Measurements from ENCODE around the gene SLC44A1.

Gene SLC44A1

DNA sequence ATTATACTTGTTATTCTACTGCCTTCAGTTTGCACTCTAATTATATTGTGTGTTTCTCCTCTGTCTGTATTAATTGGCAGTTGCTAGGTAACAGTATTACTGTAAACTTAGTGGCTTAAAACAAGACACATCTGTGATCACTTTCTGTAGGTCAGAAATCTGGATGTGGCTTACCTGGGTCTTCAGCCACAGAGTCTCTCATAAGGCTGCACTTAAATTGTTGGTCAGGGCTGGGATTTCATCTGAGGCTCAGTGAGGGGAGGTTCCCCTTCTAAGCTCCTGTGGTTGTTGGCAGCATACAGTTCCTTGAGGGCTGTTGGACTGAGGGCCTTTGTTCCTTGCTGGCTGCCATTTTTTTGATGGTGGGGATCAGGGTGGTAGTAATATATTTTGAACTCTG lies 68.8 kb downstream of the SLC44A1 start:
- Mint-ChIP-seq H3K27ac (no peak overlapping the region), H3K4me3 (no peak overlapping the region), H3K27me3 (no peaks in the 10 kb centered on the region), H3K36me3 (ENCODE audit: low read depth) (no peaks in the 10 kb centered on the region), H3K9me3 (no peaks in the 10 kb centered on the region), H3K4me1 (peaks cover 3% of the 10 kb centered on the region)
- ATAC-seq = no peak
- no peak for DNase-seq

DNA sequence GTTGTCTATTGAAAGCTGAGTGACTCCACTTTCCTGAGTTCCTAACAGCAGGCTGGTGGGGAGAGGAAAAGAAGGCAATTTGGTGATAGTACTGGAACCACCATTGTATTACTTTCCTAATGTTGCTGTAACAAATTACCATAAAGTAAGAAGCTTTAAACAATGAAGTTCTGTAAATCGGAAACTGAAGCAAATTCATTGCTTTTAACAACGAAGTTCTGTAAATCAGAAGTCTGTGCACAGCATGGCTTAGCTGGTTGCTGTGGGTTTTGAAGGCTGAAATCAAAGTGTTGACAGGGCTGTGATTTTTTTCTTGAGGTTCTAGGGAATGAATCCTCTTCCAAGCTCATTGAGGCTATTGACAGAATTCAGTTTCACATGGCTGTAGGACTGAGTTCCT lies 72.3 kb downstream of the SLC44A1 start:
- H3K4me3 Mint-ChIP-seq = no peak overlapping the region
- no peaks in the 10 kb centered on the region for H3K9me3 Mint-ChIP-seq
- no peak for DNase-seq
- no peak for ATAC-seq
- no peaks in the 10 kb centered on the region for H3K36me3 Mint-ChIP-seq (ENCODE audit: low read depth)
- H3K27me3 Mint-ChIP-seq = no peaks in the 10 kb centered on the region
- H3K27ac Mint-ChIP-seq = no peak overlapping the region
- H3K4me1 Mint-ChIP-seq = no peaks in the 10 kb centered on the region

DNA sequence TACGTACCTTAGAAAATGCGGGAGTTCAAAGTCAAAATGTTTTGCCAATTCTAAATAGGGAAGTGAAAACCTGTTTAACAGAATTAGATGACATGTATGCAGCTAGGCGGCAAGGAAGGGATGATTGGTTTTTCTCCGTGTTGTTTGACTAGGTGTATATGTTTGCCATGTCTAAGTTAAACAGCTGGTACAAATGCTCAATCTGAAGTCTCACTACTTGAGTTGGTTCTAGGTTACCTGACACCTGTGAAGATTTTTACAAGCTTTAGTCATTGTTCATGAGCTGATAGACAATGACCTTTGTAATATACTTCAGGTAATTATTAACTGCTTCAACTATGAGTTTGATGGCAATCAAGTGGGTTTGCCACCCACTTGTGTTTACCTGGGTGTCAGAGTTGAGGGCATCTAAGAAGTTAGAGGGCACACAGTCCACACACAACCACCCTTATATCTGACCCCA lies 74.3 kb downstream of the SLC44A1 start:
- Mint-ChIP-seq H3K9me3 (no peaks in the 10 kb centered on the region), H3K4me3 (no peak overlapping the region), H3K27me3 (no peaks in the 10 kb centered on the region), H3K36me3 (ENCODE audit: low read depth) (no peaks in the 10 kb centered on the region), H3K27ac (no peak overlapping the region), H3K4me1 (no peaks in the 10 kb centered on the region)
- no peak for DNase-seq
- no peak for ATAC-seq

DNA sequence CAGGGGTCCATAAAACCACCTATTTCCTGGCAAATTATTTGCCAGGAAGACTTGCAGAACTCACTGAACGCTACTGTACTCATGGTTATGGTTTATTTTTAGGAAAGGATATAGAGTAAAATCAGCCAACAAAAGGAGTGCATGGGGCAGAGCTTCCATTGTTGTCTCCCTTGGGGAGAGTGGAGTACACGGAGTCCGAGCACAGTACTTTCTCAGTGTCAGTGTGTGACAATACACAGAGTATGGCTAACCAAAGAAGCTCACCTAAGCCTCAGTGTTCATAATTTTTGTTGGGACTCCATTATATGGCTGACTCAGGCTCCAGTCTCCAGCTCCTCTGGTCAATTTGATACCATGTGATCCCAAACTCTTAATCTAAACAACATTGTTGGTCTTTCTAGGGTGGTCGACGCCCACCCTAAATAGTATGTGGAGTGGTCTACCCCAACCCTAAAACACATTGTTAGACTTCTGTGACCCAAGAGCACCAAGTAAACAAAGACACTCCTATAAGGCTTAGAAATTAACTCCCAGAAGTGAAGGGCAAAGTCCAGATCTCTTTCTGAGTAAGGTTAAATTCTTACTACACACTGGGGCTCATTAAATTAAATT lies 74.9 kb downstream of the SLC44A1 start:
- ATAC-seq (no peak), DNase-seq (no peak)
- no peaks in the 10 kb centered on the region for H3K27me3 Mint-ChIP-seq
- no peak overlapping the region for H3K4me3 Mint-ChIP-seq
- no peak overlapping the region for H3K27ac Mint-ChIP-seq
- no peaks in the 10 kb centered on the region for H3K9me3 Mint-ChIP-seq
- H3K4me1 Mint-ChIP-seq = no peaks in the 10 kb centered on the region
- H3K36me3 Mint-ChIP-seq (ENCODE audit: low read depth) = no peaks in the 10 kb centered on the region

DNA sequence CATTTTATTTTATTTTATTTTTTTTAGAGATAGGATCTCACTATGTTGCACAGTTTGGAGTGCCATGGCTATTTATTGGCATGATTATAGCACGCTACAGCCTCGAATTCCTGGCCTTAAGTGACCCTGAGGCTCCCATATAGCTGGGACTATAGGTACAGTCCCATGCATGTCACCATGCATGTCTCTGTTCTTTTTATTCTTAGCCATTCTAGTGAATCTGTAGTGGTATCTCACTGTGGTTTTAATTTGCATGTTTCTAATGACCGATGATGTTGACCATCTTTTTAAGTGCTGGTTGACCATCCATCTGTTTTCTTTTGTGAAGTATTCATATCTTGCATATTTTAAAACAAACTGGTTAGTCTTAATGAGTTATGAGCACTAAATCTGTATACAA lies 76.1 kb downstream of the SLC44A1 start:
- ATAC-seq (no peak), DNase-seq (no peak)
- Mint-ChIP-seq H3K4me3 (no peak overlapping the region), H3K9me3 (no peaks in the 10 kb centered on the region), H3K27me3 (no peaks in the 10 kb centered on the region), H3K4me1 (no peaks in the 10 kb centered on the region), H3K27ac (no peak overlapping the region), H3K36me3 (ENCODE audit: low read depth) (no peaks in the 10 kb centered on the region)

DNA sequence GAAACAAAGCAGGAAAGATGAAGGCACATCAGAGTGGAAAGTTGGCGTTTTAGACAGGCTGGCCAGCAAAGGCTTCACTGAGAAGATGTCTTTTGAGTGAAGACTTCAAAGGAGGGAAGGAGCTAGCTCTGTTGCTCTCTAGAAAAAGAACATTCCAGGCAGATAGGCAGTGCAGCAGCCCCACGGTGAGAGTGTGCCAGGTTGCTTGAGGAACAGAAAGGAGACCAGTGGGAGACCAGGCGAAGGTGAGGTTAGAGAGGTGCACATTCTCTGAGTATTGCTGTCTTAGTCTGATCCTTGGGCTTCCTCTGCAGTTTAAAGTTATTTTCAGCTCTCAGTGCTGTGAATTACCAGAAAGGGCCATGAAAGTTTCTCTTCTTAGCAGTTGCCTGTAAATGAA lies 83.8 kb downstream of the SLC44A1 start:
- no peaks in the 10 kb centered on the region for H3K36me3 Mint-ChIP-seq (ENCODE audit: low read depth)
- H3K4me3 Mint-ChIP-seq = no peak overlapping the region
- H3K27ac Mint-ChIP-seq = no peak overlapping the region
- no peaks in the 10 kb centered on the region for H3K27me3 Mint-ChIP-seq
- DNase-seq (no peak), ATAC-seq (no peak)
- H3K4me1 Mint-ChIP-seq = peaks cover 10% of the 10 kb centered on the region
- no peaks in the 10 kb centered on the region for H3K9me3 Mint-ChIP-seq

DNA sequence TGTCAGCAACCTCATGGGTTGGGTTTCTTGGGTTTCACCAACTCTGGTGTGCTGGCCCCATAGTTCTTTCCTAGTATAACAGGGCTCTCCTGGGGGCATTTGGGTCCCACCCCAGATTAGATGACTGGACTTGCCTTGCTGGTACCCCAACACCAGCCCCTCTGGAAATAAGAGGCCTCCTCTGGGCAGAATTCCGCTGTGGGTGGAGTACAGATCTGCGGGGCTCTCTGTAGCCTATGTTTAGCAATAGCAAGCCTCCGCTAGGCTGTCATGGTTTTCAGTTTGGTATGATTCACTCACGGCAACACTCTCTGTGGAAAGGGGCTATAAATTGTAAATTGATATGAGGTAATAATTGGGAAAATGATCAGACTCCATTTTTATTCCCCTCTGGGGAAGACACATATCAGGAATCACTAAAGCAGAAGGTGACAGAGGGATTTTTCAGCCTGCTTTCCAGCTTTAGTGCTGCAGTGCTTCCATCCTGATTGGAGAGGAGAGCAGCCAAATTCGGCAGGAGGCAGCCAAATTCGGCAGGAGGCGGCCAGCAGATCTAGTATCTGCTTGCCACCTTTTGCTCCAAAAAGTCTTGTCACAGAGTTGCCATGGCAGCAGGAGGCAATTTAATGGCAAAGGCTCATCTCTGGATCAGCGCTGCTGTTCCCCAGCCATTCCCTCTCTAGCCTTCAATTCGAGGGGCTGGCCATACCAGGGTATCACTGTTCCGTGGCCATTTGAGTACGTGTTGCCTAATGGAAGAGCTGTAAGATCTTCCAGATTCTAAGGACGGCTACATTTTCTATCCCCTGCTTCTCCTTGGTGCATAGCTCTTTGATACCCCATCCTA lies 84.6 kb downstream of the SLC44A1 start:
- no peak overlapping the region for H3K4me3 Mint-ChIP-seq
- no peaks in the 10 kb centered on the region for H3K9me3 Mint-ChIP-seq
- no peak for DNase-seq
- H3K36me3 Mint-ChIP-seq (ENCODE audit: low read depth) = no peaks in the 10 kb centered on the region
- no peak overlapping the region for H3K27ac Mint-ChIP-seq
- no peaks in the 10 kb centered on the region for H3K27me3 Mint-ChIP-seq
- peaks cover 10% of the 10 kb centered on the region for H3K4me1 Mint-ChIP-seq
- no peak for ATAC-seq

DNA sequence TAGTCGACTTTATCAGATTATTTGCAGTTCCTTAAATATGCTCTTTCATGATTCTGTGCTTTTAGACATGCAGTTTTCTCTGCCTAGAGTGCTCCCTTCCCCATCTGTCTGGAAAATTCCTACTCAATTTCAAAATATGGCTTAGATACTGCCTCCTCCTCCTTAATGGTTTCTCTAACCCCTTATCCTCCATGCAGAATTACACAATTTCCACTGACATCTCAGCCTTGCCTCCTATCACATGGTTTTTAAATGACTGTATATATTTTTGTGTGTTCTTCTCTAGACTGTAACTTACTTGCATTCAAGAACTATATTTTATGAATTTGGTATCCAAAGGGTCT lies 85.2 kb downstream of the SLC44A1 start:
- DNase-seq = no peak
- no peaks in the 10 kb centered on the region for H3K27me3 Mint-ChIP-seq

DNA sequence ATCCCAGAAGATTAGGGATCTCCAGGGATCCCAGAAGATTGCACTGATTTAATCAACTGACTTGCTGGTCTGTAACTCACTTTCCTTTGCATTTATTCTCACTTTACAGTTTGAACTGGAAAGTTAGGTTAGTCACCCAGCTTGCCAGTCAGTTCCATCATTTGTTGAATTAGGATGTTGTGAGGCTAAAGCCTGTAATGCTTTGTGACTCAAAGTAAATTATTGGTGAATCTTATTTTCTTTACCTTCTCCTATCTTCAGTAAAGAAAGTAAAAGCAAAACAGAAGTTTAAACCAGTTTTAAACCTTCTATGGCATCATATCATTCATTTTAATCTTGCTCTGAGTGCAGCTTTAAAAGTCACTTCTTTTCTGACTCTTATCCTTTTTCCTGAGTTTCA lies 85.8 kb downstream of the SLC44A1 start:
- H3K4me3 Mint-ChIP-seq = no peak overlapping the region
- peaks cover 10% of the 10 kb centered on the region for H3K4me1 Mint-ChIP-seq
- no peaks in the 10 kb centered on the region for H3K27me3 Mint-ChIP-seq
- H3K36me3 Mint-ChIP-seq (ENCODE audit: low read depth) = no peaks in the 10 kb centered on the region
- H3K27ac Mint-ChIP-seq = no peak overlapping the region
- ATAC-seq = no peak
- no peaks in the 10 kb centered on the region for H3K9me3 Mint-ChIP-seq
- no peak for DNase-seq

More for the DNA sequence above, 85.2 kb downstream of the SLC44A1 start:
- no peaks in the 10 kb centered on the region for H3K9me3 Mint-ChIP-seq
- no peaks in the 10 kb centered on the region for H3K36me3 Mint-ChIP-seq (ENCODE audit: low read depth)
- peaks cover 10% of the 10 kb centered on the region for H3K4me1 Mint-ChIP-seq
- no peak overlapping the region for H3K4me3 Mint-ChIP-seq
- no peak overlapping the region for H3K27ac Mint-ChIP-seq
- no peak for ATAC-seq

DNA sequence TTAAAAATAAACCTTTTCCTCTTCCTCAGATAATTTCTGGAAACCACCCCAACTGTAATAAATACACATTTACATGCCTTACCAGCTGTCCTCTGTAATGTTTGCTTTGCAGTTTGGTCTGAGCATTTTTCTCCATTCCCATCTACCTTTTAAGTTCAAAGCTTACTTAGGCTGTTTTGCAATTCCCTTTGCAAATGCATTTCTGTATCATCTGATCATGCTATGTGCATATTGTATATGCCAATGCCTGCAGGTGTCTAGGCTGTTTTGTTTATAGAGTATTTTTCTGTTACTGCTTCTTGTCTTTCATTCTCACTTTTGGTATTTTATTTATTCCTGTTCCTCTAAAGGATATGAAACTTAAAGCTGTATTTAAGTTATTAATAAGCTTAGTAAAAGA lies 86.3 kb downstream of the SLC44A1 start:
- Mint-ChIP-seq H3K27me3 (no peaks in the 10 kb centered on the region), H3K4me1 (peaks cover 10% of the 10 kb centered on the region), H3K27ac (no peak overlapping the region), H3K4me3 (no peak overlapping the region), H3K36me3 (ENCODE audit: low read depth) (no peaks in the 10 kb centered on the region), H3K9me3 (no peaks in the 10 kb centered on the region)
- DNase-seq = no peak
- ATAC-seq = no peak

DNA sequence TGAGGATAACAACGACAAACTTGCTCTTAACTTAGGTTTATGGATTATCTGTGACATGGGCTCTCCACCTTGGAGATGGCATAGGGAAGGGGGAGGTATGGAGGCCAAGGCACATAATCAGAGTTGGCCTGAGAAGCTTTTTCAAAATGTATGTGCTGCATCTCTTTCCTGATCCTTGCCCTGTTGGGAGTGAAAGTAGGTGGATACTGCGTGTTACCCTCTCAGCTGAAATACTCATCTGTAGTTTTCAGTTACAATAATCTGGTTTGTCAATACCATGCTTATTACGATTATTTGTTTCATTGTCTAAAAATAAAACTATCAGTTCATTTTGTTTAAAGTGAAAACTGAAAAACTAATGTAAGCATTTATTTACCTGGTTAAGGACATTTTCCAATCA lies 86.7 kb downstream of the SLC44A1 start:
- ATAC-seq (no peak), DNase-seq (no peak)
- no peaks in the 10 kb centered on the region for H3K36me3 Mint-ChIP-seq (ENCODE audit: low read depth)
- H3K9me3 Mint-ChIP-seq = no peaks in the 10 kb centered on the region
- no peaks in the 10 kb centered on the region for H3K27me3 Mint-ChIP-seq
- no peak overlapping the region for H3K27ac Mint-ChIP-seq
- peaks cover 10% of the 10 kb centered on the region for H3K4me1 Mint-ChIP-seq
- no peak overlapping the region for H3K4me3 Mint-ChIP-seq

DNA sequence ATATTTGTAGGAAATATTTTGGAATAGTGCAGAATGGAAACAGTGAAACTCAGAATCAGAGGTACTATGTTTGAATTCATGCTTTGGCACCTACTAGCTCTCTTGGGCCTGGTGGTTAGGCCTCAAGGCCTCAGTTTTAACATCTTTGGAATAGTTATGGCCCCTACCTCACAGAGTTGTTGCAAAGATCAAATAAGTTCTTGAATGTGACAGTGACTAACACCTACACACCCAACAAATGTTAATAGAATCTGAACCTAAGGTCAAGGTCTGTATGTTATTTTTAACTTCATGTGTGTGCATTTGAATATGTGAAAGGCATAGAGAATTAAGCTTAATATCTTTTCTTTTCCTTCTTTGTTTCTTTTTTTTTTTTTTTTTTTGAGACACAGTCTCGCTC lies 87.3 kb downstream of the SLC44A1 start:
- Mint-ChIP-seq H3K27me3 (no peaks in the 10 kb centered on the region), H3K4me3 (no peak overlapping the region), H3K27ac (no peak overlapping the region), H3K36me3 (ENCODE audit: low read depth) (no peaks in the 10 kb centered on the region), H3K9me3 (no peaks in the 10 kb centered on the region), H3K4me1 (peaks cover 10% of the 10 kb centered on the region)
- DNase-seq = no peak
- ATAC-seq = no peak

DNA sequence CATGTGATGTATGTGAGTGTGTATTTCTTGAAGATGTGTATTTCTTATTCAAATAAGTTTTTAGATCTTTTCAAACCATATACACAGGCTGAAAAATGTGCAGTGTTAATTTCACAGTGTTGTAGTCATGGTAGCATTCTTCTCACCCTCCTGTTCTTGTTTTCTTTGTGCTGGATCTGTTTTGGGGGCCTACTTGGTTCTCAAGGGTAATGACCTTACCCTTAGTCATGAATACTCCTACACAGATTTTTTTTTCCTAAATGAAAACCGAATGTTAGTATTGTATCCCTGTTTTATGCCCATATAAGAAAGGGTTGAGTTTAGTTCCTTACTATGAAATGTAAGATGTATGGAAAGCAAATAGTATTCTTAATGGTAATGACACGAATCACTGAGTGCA lies 88.0 kb downstream of the SLC44A1 start:
- Mint-ChIP-seq H3K4me1 (peaks cover 10% of the 10 kb centered on the region), H3K27me3 (no peaks in the 10 kb centered on the region), H3K36me3 (ENCODE audit: low read depth) (peaks cover 2% of the 10 kb centered on the region), H3K4me3 (no peak overlapping the region), H3K9me3 (no peaks in the 10 kb centered on the region), H3K27ac (no peak overlapping the region)
- ATAC-seq (no peak), DNase-seq (no peak)

DNA sequence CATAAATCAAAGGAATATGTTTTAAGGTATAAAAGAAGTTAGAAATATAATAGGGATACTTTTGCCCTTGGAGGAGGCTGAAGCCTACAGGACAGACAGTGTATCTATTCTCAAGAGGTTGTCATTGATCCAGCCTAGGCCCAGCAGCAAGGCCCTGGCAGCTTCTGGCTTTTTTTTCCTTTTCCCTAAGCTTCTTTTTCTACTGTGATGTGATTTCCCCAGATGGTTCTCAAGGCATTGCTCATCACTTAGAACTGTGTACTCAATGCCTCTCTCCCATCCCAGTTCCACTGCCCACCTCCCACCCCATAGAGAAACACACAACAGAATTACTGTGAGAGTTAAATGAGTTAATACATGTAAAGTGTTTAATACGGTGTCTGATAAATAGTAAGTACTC lies 88.6 kb downstream of the SLC44A1 start:
- Mint-ChIP-seq H3K27me3 (no peaks in the 10 kb centered on the region), H3K36me3 (ENCODE audit: low read depth) (peaks cover 2% of the 10 kb centered on the region), H3K9me3 (no peaks in the 10 kb centered on the region), H3K4me1 (peaks cover 10% of the 10 kb centered on the region), H3K4me3 (no peak overlapping the region), H3K27ac (no peak overlapping the region)
- no peak for ATAC-seq
- no peak for DNase-seq

DNA sequence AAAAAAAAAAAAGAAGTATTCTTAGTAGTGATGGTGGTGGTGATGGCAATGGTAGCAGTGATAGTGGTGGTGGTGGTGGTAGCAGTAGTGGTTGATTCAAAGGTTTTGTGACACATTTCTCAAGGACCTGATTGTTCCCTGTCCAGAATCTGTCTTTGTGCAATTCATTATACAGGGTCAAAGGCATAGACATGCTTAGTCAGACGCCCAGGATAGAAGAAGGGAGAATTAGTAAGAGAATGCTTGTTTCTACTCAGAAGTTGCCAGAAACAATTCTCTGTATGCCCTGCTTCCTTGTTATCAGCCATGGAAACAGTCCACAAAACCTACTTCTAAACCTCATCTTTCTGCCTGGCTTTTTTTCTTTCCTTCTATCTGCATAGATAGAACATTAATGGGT lies 89.4 kb downstream of the SLC44A1 start:
- Mint-ChIP-seq H3K36me3 (ENCODE audit: low read depth) (peaks cover 2% of the 10 kb centered on the region), H3K27me3 (no peaks in the 10 kb centered on the region), H3K4me3 (no peak overlapping the region), H3K27ac (no peak overlapping the region), H3K4me1 (peaks cover 10% of the 10 kb centered on the region), H3K9me3 (no peaks in the 10 kb centered on the region)
- DNase-seq (no peak), ATAC-seq (no peak)
